Activated T-cell treated with anti-CD3 and anti-CD28 coated beads for 48 hours (primary cell): ENCODE results near the gene BLOC1S4.

Experiments used
- DNase-seq: peaks from one replicate; pipeline ENCODE4 v3.0.0-alpha.2; 2020; ENCODE audit warnings: low read depth

Gene BLOC1S4

GRCh38 chr4:6692379-6692778 is 23.6 kb upstream of the BLOC1S4 start:
- no peak for DNase-seq

GRCh38 chr4:6692806-6693205 is 23.2 kb upstream of the BLOC1S4 start:
- DNase-seq: no peak

- DNase-seq: no peak
Measured at GRCh38 chr4:6693231-6694176, 22.5 kb upstream of the BLOC1S4 start, which contains the start of gene S100P. S100P (plus strand) TSS chr4:6693878; CDS start chr4:6693933, 55 bp downstream.

GRCh38 chr4:6694177-6694901 is 21.6 kb upstream of the BLOC1S4 start:
- no peak for DNase-seq

- DNase-seq: no peak
Measured at GRCh38 chr4:6695660-6696610, 20.0 kb upstream of the BLOC1S4 start.

GRCh38 chr4:6696611-6697010 is 19.4 kb upstream of the BLOC1S4 start:
- no peak for DNase-seq

- no peak for DNase-seq
Measured at GRCh38 chr4:6697131-6697530, 18.8 kb upstream of the BLOC1S4 start.

- DNase-seq: no peak
Measured at GRCh38 chr4:6699388-6699787, 16.6 kb upstream of the BLOC1S4 start.

GRCh38 chr4:6699903-6700302 is 16.1 kb upstream of the BLOC1S4 start:
- DNase-seq: no peak

- DNase-seq: peak; percentile 56
Measured at GRCh38 chr4:6701371-6701770, 14.6 kb upstream of the BLOC1S4 start.

GRCh38 chr4:6702761-6703160 is 13.2 kb upstream of the BLOC1S4 start:
- DNase-seq: no peak

- no peak for DNase-seq
Measured at GRCh38 chr4:6703786-6704185, 12.2 kb upstream of the BLOC1S4 start.

GRCh38 chr4:6705646-6706045 is 10.3 kb upstream of the BLOC1S4 start:
- DNase-seq: no peak

- no peak for DNase-seq
Measured at GRCh38 chr4:6706173-6706572, 9.8 kb upstream of the BLOC1S4 start.

GRCh38 chr4:6709230-6710114 is 6.5 kb upstream of the BLOC1S4 start, which contains the start of gene MRFAP1L1:
MRFAP1L1 (minus strand) TSS chr4:6709865; CDS start chr4:6709629, 236 bp downstream.
- peak; percentile 96 for DNase-seq

GRCh38 chr4:6710282-6710681 is 5.7 kb upstream of the BLOC1S4 start:
- no peak for DNase-seq

GRCh38 chr4:6710996-6711395 is 5.0 kb upstream of the BLOC1S4 start:
- DNase-seq: no peak

GRCh38 chr4:6714954-6715353 is 1.0 kb upstream of the BLOC1S4 start:
- no peak for DNase-seq

- DNase-seq: no peak
Measured at GRCh38 chr4:6715704-6716017, 313 bp upstream of the BLOC1S4 start.

- DNase-seq: no peak
Measured at GRCh38 chr4:6716958-6717655, 1.1 kb downstream of the BLOC1S4 start.
